B cell (primary cell): ENCODE results near the gene EFNA5. TPM values are rescaled to one million over a fixed set of nuclear protein-coding genes. Genes with fewer than 3 reads are reported as not detected.

ENCODE experiments used
- ATAC-seq: fragments of 200-7000 bp; cut with Tn5 transposase; one replicate; pipeline ENCODE4 v1.10.0; 2021; ENCODE audit warnings: low read depth, mild to moderate bottlenecking, moderate number of reproducible peaks, moderate library complexity
- CTCF ChIA-PET: fragments of 350-600 bp; sonication (Branson Sonifier 250); formaldehyde crosslinking; loops from one replicate; lab custom pipeline; 2021; ENCODE audit warnings: antibody characterized with exemption, inconsistent platforms; lab: Charles Lee
- POLR2A ChIA-PET: fragments of 350-600 bp; sonication (Branson Sonifier 250); formaldehyde crosslinking; loops from one replicate; lab custom pipeline; 2021; ENCODE audit warnings: antibody characterized with exemption; lab: Charles Lee
- DNase-seq: peaks from one replicate; pipeline ENCODE4 v3.0.0; 2013
- H2AFZ ChIP-seq: 2 replicates; pipeline ENCODE4 v1.6.1; 2012; ENCODE audit warnings: mild to moderate bottlenecking, low read depth, low read length; ENCODE audit not compliant: insufficient read depth, poor library complexity, severe bottlenecking
- H3K27ac ChIP-seq, 2 donors: 1 replicate in 1 of 2; 2 replicates in 1 of 2; pipeline ENCODE4 v1.5.1; 2012 to 2013; ENCODE audit warnings: low read length in 2 of 2, mild to moderate bottlenecking in 2 of 2, moderate library complexity in 1 of 2
- H3K27me3 ChIP-seq, 4 experiments: fragments of 200-600 bp in 1 of 4; sonication (generic) in 1 of 4; replicated peaks in 1 of 4; 1 replicate in 2 of 4; 2 replicates in 2 of 4; pipeline versions ENCODE4 v1.6.1 to v1.7.0; 2013 to 2016; ENCODE audit warnings: low read length in 3 of 4, mild to moderate bottlenecking in 2 of 4, mixed read lengths in 1 of 4, moderate library complexity in 1 of 4; ENCODE audit not compliant: insufficient read depth in 4 of 4, control insufficient read depth in 3 of 4; ENCODE audit errors: control extremely low read depth in 1 of 4
- H3K36me3 ChIP-seq, 2 experiments: replicated peaks in 1 of 2; 1 replicate in 1 of 2; 2 replicates in 1 of 2; pipeline versions ENCODE4 v1.6.1 to v1.7.1; 2013; ENCODE audit warnings: low read length in 1 of 2; ENCODE audit not compliant: insufficient read depth in 2 of 2, control insufficient read depth in 1 of 2; ENCODE audit errors: control extremely low read depth in 1 of 2, extremely low read depth in 1 of 2
- H3K4me1 ChIP-seq, 2 donors: fragments of 200-600 bp in 1 of 2; sonication (generic) in 1 of 2; 1 replicate in 1 of 2; 2 replicates in 1 of 2; pipeline versions ENCODE4 v1.5.1 to v1.6.1; 2013 to 2017; ENCODE audit warnings: low read length in 2 of 2; ENCODE audit not compliant: control insufficient read depth in 2 of 2, insufficient read depth in 2 of 2
- H3K4me2 ChIP-seq: replicated peaks from 2 replicates; pipeline ENCODE3; 2012; ENCODE audit warnings: mild to moderate bottlenecking, low read depth, low read length; ENCODE audit not compliant: poor library complexity, severe bottlenecking
- H3K4me3 ChIP-seq, 5 experiments: fragments of 200-600 bp in 1 of 5; sonication (generic) in 1 of 5; 1 replicate in 3 of 5; 2 replicates in 2 of 5; pipeline versions ENCODE4 v1.5.1 to v1.7.0; 2011 to 2016; ENCODE audit warnings: low read length in 4 of 5, mild to moderate bottlenecking in 4 of 5, low read depth in 2 of 5, control low read depth in 1 of 5, moderate library complexity in 1 of 5; ENCODE audit not compliant: insufficient read depth in 1 of 5; ENCODE audit errors: control extremely low read depth in 1 of 5, extremely low read depth in 1 of 5
- H3K79me2 ChIP-seq: fragments of 200-600 bp; sonication (generic); one replicate; pipeline ENCODE4 v1.6.0; 2016; ENCODE audit warnings: low read length; ENCODE audit not compliant: control insufficient read depth, insufficient read depth
- H3K9ac ChIP-seq: fragments of 200-600 bp; sonication (generic); 2 replicates; pipeline ENCODE4 v1.6.1; 2017; ENCODE audit warnings: mild to moderate bottlenecking, low read length, moderate library complexity
- H3K9me3 ChIP-seq, 3 donors: one replicate each; pipeline versions ENCODE4 v1.6.1 to v1.7.1; 2013; ENCODE audit warnings: low read length in 2 of 3; ENCODE audit not compliant: control insufficient read depth in 2 of 3, insufficient read depth in 1 of 3; ENCODE audit errors: control extremely low read depth in 1 of 3
- H4K20me1 ChIP-seq: 2 replicates; pipeline ENCODE4 v1.6.0; 2012; ENCODE audit warnings: mild to moderate bottlenecking, low read length; ENCODE audit not compliant: insufficient read depth, control insufficient read depth, poor library complexity, severe bottlenecking
- H3K27ac Mint-ChIP-seq: one replicate; pipeline ENCODE4 v1.8.0; 2021; ENCODE audit warnings: mixed read lengths
- H3K27me3 Mint-ChIP-seq: one replicate; pipeline ENCODE4 v1.8.0; 2021; ENCODE audit warnings: mixed read lengths
- H3K4me1 Mint-ChIP-seq: one replicate; pipeline ENCODE4 v1.8.0; 2021; ENCODE audit warnings: mixed read lengths
- H3K4me3 Mint-ChIP-seq: one replicate; pipeline ENCODE4 v1.8.0; 2021; ENCODE audit warnings: mixed read lengths
- H3K9me3 Mint-ChIP-seq: one replicate; pipeline ENCODE4 v1.8.0; 2022; ENCODE audit warnings: mixed read lengths; ENCODE audit not compliant: insufficient read depth
- CTCF ChIP-seq: fragments of 200-600 bp; IDR thresholded peaks from one replicate; pipeline ENCODE4 v1.8.0; 2022; ENCODE audit warnings: antibody characterized with exemption, mild to moderate bottlenecking
- EZH2 ChIP-seq: IDR thresholded peaks from 2 replicates; pipeline ENCODE4 v1.6.1; 2012; ENCODE audit warnings: borderline replicate concordance, low read depth, mild to moderate bottlenecking, moderate library complexity, low read length; ENCODE audit not compliant: insufficient read depth, poor library complexity, severe bottlenecking
- WGBS: methylation state at CpG from one replicate; pipeline ENCODE4 v1.1.5; 2013; ENCODE audit warnings: missing lambda C conversion rate; ENCODE audit not compliant: insufficient coverage; 5-methylcytosine and 5-hydroxymethylcytosine counted together
- intact Hi-C: fragments of 100-400 bp; cut with micrococcal nuclease; formaldehyde crosslinking; loops from one replicate; pipeline ENCODE4 v1.10.0; 2022
- polyA plus RNA-seq: library from polyadenylated mRNA; depleted of rRNA; stranded (reverse); fragments of >200 nt; gene quantifications from 2 replicates; pipeline ENCODE4 v1.2.3, GENCODE V29; 2012
- total RNA-seq, 2 donors: library from RNA; stranded (reverse); fragments of 120-200 nt in 1 of 2; gene quantifications; 1 replicate in 1 of 2; 2 replicates in 1 of 2; pipeline versions ENCODE4 v1.2.3 to v1.2.4, GENCODE V29; 2013 to 2022

Gene EFNA5
- total and polyA plus RNA-seq, 2 donors (not counting 1 experiment from before 2014, with no cell fraction given): not detected

DNA sequence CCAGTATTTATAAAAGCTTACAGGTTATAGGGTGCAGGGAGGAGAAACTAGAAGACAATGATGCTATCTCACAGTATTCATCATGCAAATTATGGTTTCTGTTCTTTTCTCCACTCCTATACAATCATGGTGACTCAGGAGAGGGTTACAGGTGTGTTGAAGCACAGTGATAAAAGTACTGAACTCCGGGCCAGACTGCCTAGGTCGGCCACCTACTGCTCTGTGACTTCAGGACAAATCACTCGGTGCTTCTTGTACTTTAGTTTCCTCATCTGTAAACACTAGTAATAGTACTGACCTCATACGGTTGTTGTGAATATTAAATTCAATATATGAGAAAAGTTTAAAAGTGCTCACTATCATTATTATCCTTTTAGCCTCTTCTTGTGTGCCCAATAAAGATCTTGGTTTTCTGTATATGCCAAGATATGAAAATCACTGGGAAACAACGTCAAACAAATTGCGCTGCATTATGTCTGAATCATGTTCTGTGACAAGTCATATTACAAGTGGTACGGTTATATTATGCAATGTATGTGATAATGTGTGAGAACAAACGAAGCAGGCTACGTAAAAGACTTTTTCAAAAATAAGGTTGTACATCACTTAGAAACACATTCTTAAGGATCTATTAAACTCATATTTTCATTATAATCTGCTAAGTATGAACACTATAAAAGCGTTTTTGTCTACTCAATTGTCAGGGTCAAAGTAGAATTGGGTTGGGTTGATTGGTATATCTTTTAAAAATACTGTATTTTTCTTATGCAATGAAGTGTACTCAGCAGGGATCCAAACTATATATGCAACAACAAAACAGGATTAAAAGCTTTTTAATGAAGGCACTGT is 153.3 kb downstream of the EFNA5 start:
- ChIA-PET CTCF (no interaction called here), POLR2A (no interaction called here)
- Histone ChIP-seq H3K4me2 (no peak overlapping the region), H3K4me3 (no peak overlapping the region), H3K9ac (no peak overlapping the region), H3K4me1 (no peaks in the 10 kb centered on the region), H3K9me3 (peaks cover 0 to 2% (median 0%) of the 10 kb centered on the region in 3 donors), H3K79me2 (no peaks in the 10 kb centered on the region), H2AFZ (no peak overlapping the region), H3K36me3 (no peaks in the 10 kb centered on the region), H3K27ac (no peak overlapping the region), H3K27me3 (no peaks in the 10 kb centered on the region), H4K20me1 (no peaks in the 10 kb centered on the region)
- ATAC-seq (no peak), DNase-seq (no peak)
- Mint-ChIP-seq H3K9me3 (no peaks in the 10 kb centered on the region), H3K27me3 (peaks cover 4% of the 10 kb centered on the region), H3K4me1 (no peaks in the 10 kb centered on the region), H3K27ac (no peak overlapping the region), H3K4me3 (no peak overlapping the region)
- intact Hi-C loops: no loop called here
- WGBS: 94% methylated on average over 2 of the region's 10 CpGs
- TF ChIP-seq EZH2 (no peak), CTCF (no peak)

- POLR2A ChIA-PET: no interaction called here
- Mint-ChIP-seq H3K4me3 (no peak overlapping the region), H3K27ac (no peak overlapping the region), H3K4me1 (no peaks in the 10 kb centered on the region), H3K9me3 (no peaks in the 10 kb centered on the region), H3K27me3 (peaks cover 4% of the 10 kb centered on the region)
- Histone ChIP-seq H3K9me3 (peaks cover 0 to 2% (median 0%) of the 10 kb centered on the region in 3 donors), H3K4me2 (no peak overlapping the region), H3K4me3 (no peak overlapping the region), H3K36me3 (no peaks in the 10 kb centered on the region), H3K27ac (no peak overlapping the region), H2AFZ (no peak overlapping the region), H4K20me1 (no peaks in the 10 kb centered on the region), H3K9ac (no peak overlapping the region), H3K4me1 (no peaks in the 10 kb centered on the region), H3K79me2 (no peaks in the 10 kb centered on the region), H3K27me3 (no peaks in the 10 kb centered on the region)
- CTCF ChIA-PET: no interaction called here
- WGBS: no CpG with 5 or more reads among the region's 3 CpGs
- ATAC-seq (no peak), DNase-seq (no peak)
- TF ChIP-seq EZH2 (no peak), CTCF (no peak)
- intact Hi-C loops: no loop called here
Observed at GRCh38 chr5:107516452-107517184, 154.1 kb downstream of the EFNA5 start.
